K562 (cell line): ENCODE results near the gene GRIN2A. TPM values are rescaled to one million over a fixed set of nuclear protein-coding genes. Genes with fewer than 3 reads are reported as not detected.

Experiments
- ATAC-seq: fragments of 200-7000 bp; cut with Tn5 transposase; 3 replicates; pipeline ENCODE4 v1.9.1; 2020; ENCODE audit warnings: moderate library complexity
- BruUV-seq: library from RNA; stranded (reverse); fragments of 400-500 nt; replicated peaks from 2 replicates; lab custom pipeline; 2021; lab: Mats Ljungman, UMichigan
- CTCF ChIA-PET: fragments of 300-600 bp; formaldehyde crosslinking; extraction: SDS; loops from one replicate; lab custom pipeline; 2021; ENCODE audit warnings: low intra/inter-chr PET ratio; lab: Yijun Ruan, JAX
- POLR2A ChIA-PET: fragments of 300-600, 350-650 bp; sonication (Branson Sonifier 250); formaldehyde crosslinking; extraction: SDS; loops from one replicate; lab custom pipeline; 2021; ENCODE audit warnings: antibody characterized with exemption, inconsistent platforms; lab: Yijun Ruan, JAX
- DNase-seq, 4 experiments: peaks; one replicate each; pipeline versions ENCODE4 v3.0.0 to v3.0.0-alpha.2; 2011 to 2018; ENCODE audit warnings: low spot score in 3 of 4, mixed read lengths in 3 of 4; ENCODE audit errors: extremely low read depth in 1 of 4
- FAIRE-seq: peaks from 2 replicates; lab custom pipeline; 2011; peaks lifted over from hg19 to GRCh38; lab: Jason Lieb, UNC
- H2AFZ ChIP-seq: 2 replicates; pipeline ENCODE4 v1.6.0; 2011; ENCODE audit warnings: low read depth, low read length, control low read depth, inconsistent platforms
- H3K27ac ChIP-seq: fragments of 200-600 bp; 3 replicates; pipeline ENCODE4 v1.8.0; 2011; ENCODE audit warnings: low read depth, mild to moderate bottlenecking, control low read depth, inconsistent platforms, low read length, moderate library complexity, mixed read lengths; ENCODE audit errors: extremely low read depth
- H3K27me3 ChIP-seq, 2 experiments: fragments of 300-600 bp in 1 of 2; 2 replicates in 1 of 2; 3 replicates in 1 of 2; pipeline versions ENCODE4 v1.6.0 to v1.8.0; 2011; ENCODE audit warnings: inconsistent platforms in 2 of 2, low read length in 2 of 2, mild to moderate bottlenecking in 1 of 2, mixed read lengths in 1 of 2, moderate library complexity in 1 of 2; ENCODE audit not compliant: control insufficient read depth in 2 of 2, insufficient read depth in 2 of 2
- H3K36me3 ChIP-seq: fragments of 300-600 bp; 3 replicates; pipeline ENCODE4 v1.8.0; 2011; ENCODE audit warnings: mild to moderate bottlenecking, low read length, inconsistent platforms; ENCODE audit not compliant: control insufficient read depth, insufficient read depth
- H3K4me1 ChIP-seq, 2 experiments: fragments of 200-600 bp in 1 of 2; replicated peaks in 1 of 2; 2 replicates in 1 of 2; 3 replicates in 1 of 2; pipeline versions ENCODE4 v1.5.1 to v1.8.0; 2011; ENCODE audit warnings: inconsistent platforms in 2 of 2, low read length in 2 of 2, mild to moderate bottlenecking in 1 of 2, mixed read lengths in 1 of 2, moderate library complexity in 1 of 2; ENCODE audit not compliant: control insufficient read depth in 2 of 2, insufficient read depth in 2 of 2
- H3K4me2 ChIP-seq: 2 replicates; pipeline ENCODE4 v1.6.1; 2011; ENCODE audit warnings: low read length, control low read depth, inconsistent platforms, mixed read lengths; ENCODE audit not compliant: insufficient read depth
- H3K4me3 ChIP-seq: fragments of 200-600 bp; sonication (generic), shearing (Covaris generic); 2 replicates; pipeline ENCODE4 v1.5.1; 2016; ENCODE audit warnings: control low read depth, inconsistent platforms
- H3K79me2 ChIP-seq: fragments of 200-600 bp; 3 replicates; pipeline ENCODE4 v1.8.0; 2011; ENCODE audit warnings: low read length, inconsistent platforms; ENCODE audit not compliant: control insufficient read depth, insufficient read depth
- H3K9ac ChIP-seq, 2 experiments: 2 replicates each; pipeline versions ENCODE4 v1.6.0 to v1.6.1; 2011; ENCODE audit warnings: low read depth in 2 of 2, low read length in 2 of 2, control low read depth in 1 of 2, inconsistent platforms in 1 of 2, mild to moderate bottlenecking in 1 of 2, mixed read lengths in 1 of 2; ENCODE audit not compliant: insufficient read depth in 1 of 2
- H3K9me1 ChIP-seq: one replicate; pipeline ENCODE4 v1.6.0; 2011; ENCODE audit warnings: inconsistent platforms, mild to moderate bottlenecking, low read length, moderate library complexity; ENCODE audit not compliant: control insufficient read depth, insufficient read depth
- H3K9me3 ChIP-seq: replicated peaks from 2 replicates; pipeline ENCODE4 v1.5.1; 2011; ENCODE audit warnings: low read depth, low read length, inconsistent platforms; ENCODE audit not compliant: control insufficient read depth, insufficient read depth
- H4K20me1 ChIP-seq: replicated peaks from 2 replicates; pipeline ENCODE4 v1.6.1; 2011; ENCODE audit warnings: low read length, inconsistent platforms, mixed read lengths; ENCODE audit not compliant: control insufficient read depth, insufficient read depth
- ARID4B ChIP-seq: sonication (generic); formaldehyde crosslinking; IDR thresholded peaks from 2 replicates; pipeline ENCODE4 v1.8.0; 2022; ENCODE audit warnings: mild to moderate bottlenecking, missing genetic modification reagents
- CBX1 ChIP-seq: sonication (generic); IDR thresholded peaks from 2 replicates; pipeline ENCODE4 v1.6.1; 2016; ENCODE audit warnings: antibody characterized with exemption, low read depth, mild to moderate bottlenecking
- ESRRB ChIP-seq: fragments of 250-450 bp; sonication (Bioruptor Pico); IDR thresholded peaks from 2 replicates; pipeline ENCODE4 v1.5.0; 2020; ENCODE audit warnings: mild to moderate bottlenecking, moderate library complexity, borderline replicate concordance
- HNRNPK ChIP-seq: fragments of 200-400 bp; formaldehyde crosslinking; IDR thresholded peaks from one replicate; pipeline ENCODE4 v1.6.1; 2018; ENCODE audit warnings: mild to moderate bottlenecking, low read depth, low read length; ENCODE audit not compliant: poor library complexity, severe bottlenecking
- PTTG1 ChIP-seq: fragments of 450-650 bp; IDR thresholded peaks from 2 replicates; pipeline ENCODE4 v1.6.1; 2016; ENCODE audit warnings: low read depth, mild to moderate bottlenecking, missing genetic modification characterization, missing compliant biosample characterization
- RAD21 ChIP-seq, 2 experiments: fragments of 250-450 bp in 1 of 2; fragments of 450-650 bp in 1 of 2; sonication (Bioruptor Pico) in 1 of 2; formaldehyde crosslinking in 1 of 2; IDR thresholded peaks in 1 of 2; conservative IDR thresholded peaks in 1 of 2; 2 replicates each; pipeline versions ENCODE4 v1.4.0 to v1.8.0; 2020 to 2022; ENCODE audit warnings: mild to moderate bottlenecking in 2 of 2, moderate library complexity in 1 of 2
- RBBP5 ChIP-seq: fragments of 200-600 bp; sonication (generic); IDR thresholded peaks from 2 replicates; pipeline ENCODE4 v1.6.1; 2012; ENCODE audit warnings: borderline replicate concordance, mild to moderate bottlenecking, low read length, control low read depth, inconsistent platforms; ENCODE audit not compliant: insufficient read depth, poor library complexity, severe bottlenecking
- SP2 ChIP-seq: IDR thresholded peaks from 2 replicates; pipeline ENCODE4 v1.6.1; 2011; ENCODE audit warnings: mild to moderate bottlenecking, low read depth, low read length, moderate library complexity; ENCODE audit not compliant: poor library complexity, severe bottlenecking; ENCODE audit errors: extremely low read depth
- TSHZ1 ChIP-seq: fragments of 250-450 bp; sonication (Bioruptor Pico); IDR thresholded peaks from 2 replicates; pipeline ENCODE4 v1.4.0; 2020; ENCODE audit warnings: mild to moderate bottlenecking, moderate library complexity
- ZNF174 ChIP-seq: fragments of 250-450 bp; sonication (Bioruptor Pico); IDR thresholded peaks from 2 replicates; pipeline ENCODE4 v1.4.0; 2020; ENCODE audit warnings: mild to moderate bottlenecking
- ZNF24 ChIP-seq: fragments of 450-650 bp; IDR thresholded peaks from 2 replicates; pipeline ENCODE4 v1.6.1; 2016
- ZNF766 ChIP-seq: fragments of 200-800 bp; sonication (Bioruptor generic); conservative IDR thresholded peaks from 2 replicates; pipeline ENCODE4 v1.6.1; 2016; ENCODE audit warnings: missing genetic modification characterization, missing compliant biosample characterization
- whole genome bisulfite sequencing: fragments of 100-300 bp; shearing (Covaris generic); methylation state at CpG from one replicate; pipeline ENCODE4 v1.1.6; 2016; ENCODE audit warnings: low coverage, mixed read lengths; ENCODE audit not compliant: insufficient coverage; ENCODE audit errors: missing lambda C conversion rate; 5-methylcytosine and 5-hydroxymethylcytosine counted together
- in situ Hi-C: fragments of 300-500 bp; cut with MboI; formaldehyde crosslinking; loops from 4 replicates; pipeline ENCODE4 v1.15.0; 2018; ENCODE audit warnings: inconsistent platforms, mixed read lengths
- intact Hi-C: fragments of 100-400 bp; cut with micrococcal nuclease; formaldehyde crosslinking; loops from 2 replicates; pipeline ENCODE4 v1.14.2; 2022
- polyA plus RNA-seq, 8 experiments: library from polyadenylated mRNA; depleted of rRNA in 4 of 8; stranded (reverse) in 5 of 8; unstranded in 3 of 8; fragments of >200 nt; fragmentation: Nextera tagmentation in 2 of 8; fragmentation: Illumina TruSeq in 1 of 8; extraction: Ambion mirVana in 2 of 8; extraction: Trizol in 1 of 8; gene quantifications; 2 replicates each; pipeline versions ENCODE4 v1.2.1 to v1.2.3, GENCODE V29; 2011 to 2014; ENCODE audit warnings: inconsistent platforms in 1 of 8, missing spikeins in 1 of 8
- total RNA-seq, 7 experiments: library from RNA; depleted of rRNA in 6 of 7; stranded (reverse); fragments of >200 nt in 6 of 7; fragmentation: Illumina TruSeq in 2 of 7; extraction: Trizol in 2 of 7; gene quantifications; 2 replicates each; pipeline versions ENCODE4 v1.2.1 to v1.2.3, GENCODE V29; 2011 to 2021; ENCODE audit warnings: low replicate concordance in 1 of 7

Gene GRIN2A
- total and polyA plus RNA-seq, 9 of the 15 experiments (the other 6 are each of a cell fraction or from before 2014, with no cell fraction given) = not detected

GRCh38 chr16:10110552-10110951 is 71.7 kb downstream of the GRIN2A start:
- in situ Hi-C loops (no loop called here), intact Hi-C loops (no loop called here)
- TF ChIP-seq RAD21 (CRISPR knock-in tag; conservative IDR thresholded peaks at IDR 0.05 in 1 of 2, IDR thresholded peaks at IDR 0.05 in 1 of 2) (no peak), SP2 (no peak), PTTG1 (tag) (no peak), TSHZ1 (no peak), RBBP5 (no peak), ZNF766 (CRISPR knock-in tag) (no peak), ZNF24 (no peak), ZNF174 (CRISPR knock-in tag) (no peak), ARID4B (CRISPR knock-in tag) (no peak), CBX1 (no peak), ESRRB (CRISPR knock-in tag) (no peak), HNRNPK (no peak)
- Histone ChIP-seq H4K20me1 (no peaks in the 10 kb centered on the region), H3K27me3 (peaks cover 0 to 17% of the 10 kb centered on the region in 2 experiments; a peak in 2 of 5 replicates), H3K9ac (no peak overlapping the region), H3K27ac (no peak overlapping the region), H3K79me2 (no peaks in the 10 kb centered on the region), H2AFZ (no peak overlapping the region), H3K4me3 (no peak overlapping the region), H3K4me2 (no peak overlapping the region), H3K4me1 (peaks cover 0 to 3% of the 10 kb centered on the region in 2 experiments; a peak in 1 of 5 replicates), H3K9me1 (no peaks in the 10 kb centered on the region), H3K36me3 (no peaks in the 10 kb centered on the region), H3K9me3 (no peaks in the 10 kb centered on the region)
- FAIRE-seq (no peak), DNase-seq (no peak), ATAC-seq (no peak)
- POLR2A ChIA-PET = no interaction called here
- 2% methylated on average over 4 of the region's 4 CpGs for WGBS
- BruUV-seq = no TSS peak
- CTCF ChIA-PET = interaction anchor here (0.6 kb wide), 1 partner anchor 67 kb away, joined by 3 read pairs; no protein-coding TSS in a partner anchor
